NCI-H2227 treated with DMSO at 0.1 percent for 48 hours (cell line): Measurements from ENCODE around the gene TDRD6.
"Not testable (repeated sequence)": the region's sequence is repeated elsewhere in the genome, so short reads cannot be mapped to it uniquely, and the experiment has no call there.

ENCODE experiments used
- DNase-seq: peaks from one replicate; lab custom pipeline; 2025; lab: John Stamatoyannopoulos, UW

TDRD6 gene, protein sequence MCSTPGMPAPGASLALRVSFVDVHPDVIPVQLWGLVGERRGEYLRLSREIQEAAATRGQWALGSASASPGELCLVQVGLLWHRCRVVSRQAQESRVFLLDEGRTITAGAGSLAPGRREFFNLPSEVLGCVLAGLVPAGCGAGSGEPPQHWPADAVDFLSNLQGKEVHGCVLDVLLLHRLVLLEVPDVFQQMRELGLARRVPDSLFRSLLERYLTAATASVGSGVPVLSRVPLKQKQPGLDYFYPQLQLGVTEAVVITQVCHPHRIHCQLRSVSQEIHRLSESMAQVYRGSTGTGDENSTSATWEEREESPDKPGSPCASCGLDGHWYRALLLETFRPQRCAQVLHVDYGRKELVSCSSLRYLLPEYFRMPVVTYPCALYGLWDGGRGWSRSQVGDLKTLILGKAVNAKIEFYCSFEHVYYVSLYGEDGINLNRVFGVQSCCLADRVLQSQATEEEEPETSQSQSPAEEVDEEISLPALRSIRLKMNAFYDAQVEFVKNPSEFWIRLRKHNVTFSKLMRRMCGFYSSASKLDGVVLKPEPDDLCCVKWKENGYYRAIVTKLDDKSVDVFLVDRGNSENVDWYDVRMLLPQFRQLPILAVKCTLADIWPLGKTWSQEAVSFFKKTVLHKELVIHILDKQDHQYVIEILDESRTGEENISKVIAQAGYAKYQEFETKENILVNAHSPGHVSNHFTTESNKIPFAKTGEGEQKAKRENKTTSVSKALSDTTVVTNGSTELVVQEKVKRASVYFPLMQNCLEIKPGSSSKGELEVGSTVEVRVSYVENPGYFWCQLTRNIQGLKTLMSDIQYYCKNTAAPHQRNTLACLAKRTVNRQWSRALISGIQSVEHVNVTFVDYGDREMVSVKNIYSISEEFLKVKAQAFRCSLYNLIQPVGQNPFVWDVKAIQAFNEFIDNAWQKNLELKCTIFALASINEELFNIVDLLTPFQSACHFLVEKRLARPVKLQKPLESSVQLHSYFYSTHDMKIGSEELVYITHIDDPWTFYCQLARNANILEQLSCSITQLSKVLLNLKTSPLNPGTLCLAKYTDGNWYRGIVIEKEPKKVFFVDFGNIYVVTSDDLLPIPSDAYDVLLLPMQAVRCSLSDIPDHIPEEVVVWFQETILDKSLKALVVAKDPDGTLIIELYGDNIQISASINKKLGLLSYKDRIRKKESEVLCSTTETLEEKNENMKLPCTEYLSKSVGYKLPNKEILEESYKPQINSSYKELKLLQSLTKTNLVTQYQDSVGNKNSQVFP (N-terminal part only)

GRCh38 chr6:46687619-46688097 is at the start of gene TDRD6:
Gene TDRD6, plus strand, starts transcription at chr6:46687885. Its CDS starts 244 bp downstream, at chr6:46688129.
- DNase-seq: no peak

DNA sequence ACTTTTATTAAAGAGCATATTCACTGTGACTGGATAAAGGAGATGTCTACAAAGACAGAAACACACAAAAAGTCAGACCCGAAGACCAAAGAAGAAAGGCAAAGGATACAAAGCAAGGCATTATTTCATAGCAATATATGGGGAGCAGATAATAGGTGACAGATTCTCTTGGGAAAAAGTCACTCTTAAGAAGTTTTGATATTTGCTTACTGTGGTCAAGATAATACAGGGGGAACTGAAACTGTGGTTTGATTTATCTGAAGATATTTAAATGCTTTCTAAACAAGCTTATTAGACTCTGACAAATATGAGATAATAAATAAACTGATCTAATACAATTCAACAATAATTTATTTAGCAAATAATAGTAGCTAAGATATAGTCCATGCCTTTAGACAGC is 49.8 kb upstream of the TDRD6 start:
- DNase-seq: no peak

DNA sequence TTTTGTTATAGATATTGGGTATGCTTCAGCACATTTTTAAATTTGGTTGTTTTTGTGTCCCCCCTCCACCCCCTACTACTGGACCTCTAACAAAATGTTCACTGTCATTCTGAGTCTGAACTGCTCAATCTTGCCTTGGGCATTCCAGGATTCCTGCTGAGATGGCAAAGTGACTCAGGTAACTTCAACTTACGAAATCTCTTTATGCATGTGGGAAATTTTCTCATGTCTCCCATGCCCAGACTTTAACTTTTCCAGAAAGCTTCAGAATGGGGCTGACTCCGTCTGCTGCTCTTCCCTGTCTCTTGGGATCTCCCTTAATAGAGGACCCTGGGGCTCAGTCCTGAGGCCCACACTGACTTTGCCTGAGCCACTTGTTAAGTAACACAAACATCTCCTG is 49.0 kb upstream of the TDRD6 start:
- DNase-seq: no peak

DNA sequence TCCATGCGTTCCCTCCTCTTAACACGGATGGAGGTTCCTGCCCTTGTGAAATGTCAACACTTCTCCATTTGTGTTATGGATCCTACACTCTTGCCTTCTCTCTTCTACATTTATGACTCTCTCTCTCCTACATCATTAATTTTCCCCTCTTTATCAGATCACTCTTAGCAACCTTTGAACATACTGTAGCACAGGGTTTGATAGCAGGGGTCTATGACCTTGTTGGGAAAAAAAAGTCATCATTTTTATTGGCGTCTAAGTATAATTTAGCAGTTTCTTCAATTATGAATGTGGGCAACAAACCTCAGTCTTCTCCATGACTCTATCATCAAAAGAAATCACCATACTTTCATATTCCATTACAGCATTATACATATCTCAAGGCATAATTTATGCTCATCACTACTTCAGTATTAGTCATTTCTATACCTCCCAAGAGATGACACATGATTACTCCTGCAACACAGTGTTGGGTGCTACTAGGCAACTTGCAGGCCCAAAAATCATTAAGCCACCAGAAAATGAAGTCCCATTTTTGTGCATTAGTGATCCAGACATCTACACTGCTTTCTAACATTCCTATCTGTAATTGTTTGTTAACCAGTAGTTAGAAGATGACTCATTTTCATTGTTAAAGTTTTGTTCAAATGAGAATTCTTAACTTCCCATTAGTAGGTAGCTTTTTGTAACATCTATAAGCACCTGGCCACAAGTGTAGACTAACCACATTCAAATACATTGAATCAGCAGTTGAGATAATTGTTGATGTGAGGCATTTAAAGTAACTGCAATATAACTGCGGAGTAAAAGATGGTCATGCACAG is 44.5 kb upstream of the TDRD6 start:
- no peak for DNase-seq

DNA sequence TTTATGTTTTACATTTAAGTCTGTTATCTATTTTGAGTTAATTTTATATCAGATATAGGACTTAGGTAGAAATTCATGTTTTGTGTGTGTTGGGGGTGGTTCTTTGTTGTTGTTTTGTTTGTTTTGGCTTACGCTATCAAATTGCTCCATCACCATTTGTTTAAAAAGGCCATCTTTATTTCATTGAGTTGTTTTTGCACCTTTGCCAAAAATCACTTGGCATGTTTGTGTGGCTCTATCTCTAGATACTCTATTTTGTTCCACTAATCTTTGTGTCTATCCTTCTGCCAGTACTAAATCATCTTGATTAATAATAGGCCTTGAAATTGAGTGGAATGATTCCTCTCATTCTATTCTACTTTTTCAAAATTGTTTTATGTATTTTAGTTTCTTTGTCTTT is 42.4 kb upstream of the TDRD6 start:
- no peak for DNase-seq

DNA sequence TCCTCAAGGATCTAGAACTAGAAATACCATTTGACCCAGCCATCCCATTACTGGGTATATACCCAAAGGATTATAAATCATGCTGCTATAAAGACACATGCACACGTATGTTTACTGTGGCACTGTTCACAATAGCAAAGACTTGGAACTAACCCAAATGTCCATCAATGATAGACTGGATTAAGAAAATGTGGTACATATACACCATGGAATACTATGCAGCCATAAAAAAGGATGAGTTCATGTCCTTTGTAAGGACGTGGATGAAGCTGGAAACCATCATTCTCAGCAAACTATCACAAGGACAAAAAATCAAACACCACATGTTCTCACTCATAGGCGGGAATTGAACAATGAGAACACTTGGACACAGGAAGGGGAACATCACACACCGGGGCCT is 39.6 kb upstream of the TDRD6 start:
- DNase-seq: not testable (repeated sequence)

DNA sequence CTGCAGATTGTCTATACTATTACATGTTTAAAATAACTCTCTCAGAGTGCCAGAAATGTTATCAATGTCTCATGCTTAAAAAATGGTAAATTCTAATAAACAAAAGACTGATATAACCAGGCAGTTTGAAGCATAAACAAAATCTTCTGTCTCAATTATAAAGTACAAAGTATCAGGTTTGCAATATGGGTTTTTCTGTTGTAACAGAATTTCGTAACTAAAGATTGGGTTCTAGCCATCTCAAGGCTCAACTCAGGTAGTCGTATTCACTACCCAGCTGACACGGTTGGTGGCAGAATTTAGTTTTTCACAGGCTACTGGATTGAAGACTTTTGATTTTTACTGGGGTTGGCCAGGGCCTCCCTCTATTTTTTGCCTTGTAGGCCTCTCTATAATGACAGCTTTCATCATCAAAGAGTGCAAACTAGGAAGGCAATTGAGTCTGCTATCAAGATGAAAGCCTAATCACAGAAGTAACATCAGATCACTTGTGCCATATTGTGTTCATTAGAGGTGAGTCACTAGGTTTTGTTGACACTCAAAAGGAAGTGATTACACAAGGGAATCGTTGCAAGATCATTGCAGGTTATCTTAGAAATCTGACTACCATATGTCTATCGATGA is 38.7 kb upstream of the TDRD6 start:
- no peak for DNase-seq

GRCh38 chr6:46651006-46651405 is 36.7 kb upstream of the TDRD6 start:
- DNase-seq: no peak

GRCh38 chr6:46651816-46652215 is 35.9 kb upstream of the TDRD6 start:
- DNase-seq: no peak

GRCh38 chr6:46652232-46652602 is 35.5 kb upstream of the TDRD6 start:
- no peak for DNase-seq

DNA sequence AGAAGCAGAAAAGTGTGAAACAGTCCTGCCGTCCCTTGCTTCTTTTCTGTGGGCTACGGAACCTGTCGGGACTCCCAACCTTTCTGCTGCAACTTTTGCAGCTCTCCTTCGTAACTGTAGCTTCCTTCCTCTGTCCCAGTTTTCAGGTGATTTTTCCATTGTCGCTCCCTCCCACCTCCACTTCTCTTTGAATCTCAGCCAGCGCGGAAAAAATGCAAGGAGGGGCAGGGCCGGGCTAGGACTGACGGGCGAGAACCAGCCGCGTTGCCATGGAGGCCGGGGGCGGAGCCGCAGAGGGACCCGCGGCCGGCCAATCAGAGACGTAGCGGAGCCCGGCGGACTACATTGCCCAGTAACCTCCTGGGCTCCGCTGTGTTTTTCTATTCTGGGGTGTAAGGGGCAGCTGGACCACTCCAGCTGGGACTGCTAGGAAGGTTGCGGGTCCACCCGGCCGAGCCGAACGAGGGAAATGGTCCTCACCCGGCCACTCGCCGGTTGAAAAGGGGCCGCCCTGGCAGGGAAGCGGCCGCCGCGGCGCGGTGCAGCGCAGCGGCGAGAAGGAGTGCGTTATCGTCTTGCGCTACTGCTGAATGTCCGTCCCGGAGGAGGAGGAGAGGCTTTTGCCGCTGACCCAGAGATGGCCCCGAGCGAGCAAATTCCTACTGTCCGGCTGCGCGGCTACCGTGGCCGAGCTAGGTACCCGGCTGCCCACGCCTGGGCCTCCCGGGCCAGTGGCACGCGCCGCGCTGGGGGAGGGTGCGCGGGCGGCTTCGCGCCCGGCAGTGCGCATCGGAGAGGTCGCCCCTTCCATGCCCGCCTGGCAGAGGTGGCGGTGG is 34.9 kb upstream of the TDRD6 start, which contains the start of the genes CYP39A1 and SLC25A27:
Gene CYP39A1 (minus strand): TSS at position 216 of the 836 bp plus-strand sequence. CDS start 236 bp downstream, outside the sequence.
Gene SLC25A27 (plus strand): TSS at position 373 of the 836 bp plus-strand sequence. CDS start 218 bp downstream, at position 591.
- peak; percentile 76 for DNase-seq

DNA sequence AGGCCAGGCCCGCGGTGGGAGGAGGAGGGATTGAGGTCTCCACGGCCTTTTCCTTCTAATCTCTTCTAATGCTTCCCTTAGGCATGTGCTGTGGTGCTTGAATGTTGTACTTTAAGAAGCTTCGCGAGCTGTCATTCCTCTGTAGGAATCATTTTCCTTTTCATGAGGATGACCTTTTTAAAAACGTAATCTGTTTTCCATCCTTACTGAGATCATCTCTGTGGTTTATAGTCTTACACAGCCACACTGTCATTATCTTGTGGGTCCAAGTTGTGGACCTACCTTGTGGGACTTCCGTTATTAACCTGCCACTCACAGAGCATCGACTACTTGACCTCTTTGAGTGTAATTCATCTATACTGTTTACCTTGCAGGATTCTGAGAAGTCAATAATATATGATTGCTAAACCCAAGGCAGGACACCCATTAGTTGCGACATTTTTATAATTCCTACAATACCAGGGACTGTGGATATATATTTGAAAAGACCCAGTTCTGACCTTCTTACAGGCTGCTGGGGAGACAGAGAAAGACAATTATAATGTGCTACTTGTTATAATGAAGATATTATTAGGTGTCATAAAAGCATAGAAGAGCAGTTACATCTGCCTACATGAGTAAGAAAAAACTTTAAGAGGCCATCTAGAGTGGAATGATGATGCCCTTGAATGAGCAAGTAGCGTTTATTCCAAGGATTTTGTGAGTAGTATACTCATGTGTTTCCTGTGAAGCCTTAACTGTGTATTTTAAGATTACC is 34.1 kb upstream of the TDRD6 start:
- DNase-seq: no peak

DNA sequence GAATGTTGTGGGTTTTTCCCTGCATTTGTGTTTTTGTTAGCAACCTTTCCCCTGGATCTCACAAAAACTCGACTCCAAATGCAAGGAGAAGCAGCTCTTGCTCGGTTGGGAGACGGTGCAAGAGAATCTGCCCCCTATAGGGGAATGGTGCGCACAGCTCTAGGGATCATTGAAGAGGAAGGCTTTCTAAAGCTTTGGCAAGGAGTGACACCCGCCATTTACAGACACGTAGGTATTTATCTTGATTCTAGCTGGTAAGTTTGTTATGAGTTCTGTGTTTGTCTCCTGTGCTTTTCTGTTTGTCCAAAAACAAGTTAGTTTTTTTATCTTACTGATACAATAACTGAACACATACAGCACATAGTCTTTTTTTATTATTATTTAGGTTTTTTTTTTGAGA is 31.9 kb upstream of the TDRD6 start:
- no peak for DNase-seq

DNA sequence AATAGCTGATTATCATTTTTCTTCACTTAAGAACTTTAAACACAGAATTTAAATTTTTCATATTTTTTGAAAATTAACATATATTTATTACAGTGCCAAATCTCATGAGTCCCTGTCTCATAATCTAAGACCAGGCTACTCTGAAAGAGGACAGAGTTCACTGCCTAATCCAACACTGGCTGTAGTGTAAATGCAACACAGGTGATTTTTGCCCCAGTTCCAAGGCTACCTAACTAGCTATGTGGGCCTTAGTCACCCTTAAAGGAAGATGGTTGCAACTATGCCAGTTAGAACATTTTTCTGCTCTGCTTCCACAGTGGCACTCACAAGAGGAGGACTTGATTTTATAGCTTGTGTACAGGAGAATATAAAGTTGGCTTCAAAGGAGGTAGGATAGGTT is 30.0 kb upstream of the TDRD6 start:
- no peak for DNase-seq

- no peak for DNase-seq
These were observed 26.2 kb upstream of the TDRD6 start for GRCh38 chr6:46661483-46661882.

- no peak for DNase-seq
These were observed 20.3 kb upstream of the TDRD6 start for GRCh38 chr6:46667377-46667776.

- no peak for DNase-seq
These were observed 13.3 kb upstream of the TDRD6 start for GRCh38 chr6:46674410-46674809.

GRCh38 chr6:46676604-46677313 is 10.9 kb upstream of the TDRD6 start:
- DNase-seq: no peak
